Measurements from ENCODE around the gene RSBN1. TPM values are rescaled to one million over a fixed set of nuclear protein-coding genes. Genes with fewer than 3 reads are reported as not detected.

Gene RSBN1
- total RNA-seq, 1 experiment from 2014 or later, result 15.5 TPM

- ATAC-seq (no peak), DNase-seq (ENCODE audit: low spot score) (no peak)
- CTCF ChIA-PET, result no interaction called here
- POLR2A ChIA-PET, result no interaction called here
- H3K4me1 Mint-ChIP-seq, result peaks cover 23% of the 10 kb centered on the region
- H3K9me3 Mint-ChIP-seq, result no peaks in the 10 kb centered on the region
- no peak overlapping the region for H3K27ac Mint-ChIP-seq
- TF ChIP-seq RORB (CRISPR knock-in tag; IDR thresholded peaks at IDR 0.05) (no peak), FOXK1 (CRISPR knock-in tag; IDR thresholded peaks at IDR 0.05) (no peak), SP1 (CRISPR knock-in tag; conservative IDR thresholded peaks at IDR 0.05) (no peak), E2F1 (CRISPR knock-in tag; IDR thresholded peaks at IDR 0.05) (no peak), ZNF671 (CRISPR knock-in tag; IDR thresholded peaks at IDR 0.05) (no peak), CREM (CRISPR knock-in tag; IDR thresholded peaks at IDR 0.05) (no peak), SMAD4 (CRISPR knock-in tag; IDR thresholded peaks at IDR 0.05) (no peak), KAT7 (CRISPR knock-in tag; IDR thresholded peaks at IDR 0.05; ENCODE audit: borderline replicate concordance) (no peak), E2F4 (CRISPR knock-in tag; IDR thresholded peaks at IDR 0.05; ENCODE audit: borderline replicate concordance, low read depth) (no peak)
- TF ChIP-seq, protein P1, sequence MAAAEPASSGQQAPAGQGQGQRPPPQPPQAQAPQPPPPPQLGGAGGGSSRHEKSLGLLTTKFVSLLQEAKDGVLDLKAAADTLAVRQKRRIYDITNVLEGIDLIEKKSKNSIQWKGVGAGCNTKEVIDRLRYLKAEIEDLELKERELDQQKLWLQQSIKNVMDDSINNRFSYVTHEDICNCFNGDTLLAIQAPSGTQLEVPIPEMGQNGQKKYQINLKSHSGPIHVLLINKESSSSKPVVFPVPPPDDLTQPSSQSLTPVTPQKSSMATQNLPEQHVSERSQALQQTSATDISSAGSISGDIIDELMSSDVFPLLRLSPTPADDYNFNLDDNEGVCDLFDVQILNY (CRISPR knock-in tag; IDR thresholded peaks at IDR 0.05), result no peak
- no peaks in the 10 kb centered on the region for H3K27me3 Mint-ChIP-seq (ENCODE audit: low read depth)
- H3K36me3 Mint-ChIP-seq, result peaks cover 2% of the 10 kb centered on the region; the same call in 1 of the 2 replicates
- H3K4me3 Mint-ChIP-seq, result no peak overlapping the region
Measured at GRCh38 chr1:113784104-113784779, 28.0 kb downstream of the RSBN1 start.

DNA sequence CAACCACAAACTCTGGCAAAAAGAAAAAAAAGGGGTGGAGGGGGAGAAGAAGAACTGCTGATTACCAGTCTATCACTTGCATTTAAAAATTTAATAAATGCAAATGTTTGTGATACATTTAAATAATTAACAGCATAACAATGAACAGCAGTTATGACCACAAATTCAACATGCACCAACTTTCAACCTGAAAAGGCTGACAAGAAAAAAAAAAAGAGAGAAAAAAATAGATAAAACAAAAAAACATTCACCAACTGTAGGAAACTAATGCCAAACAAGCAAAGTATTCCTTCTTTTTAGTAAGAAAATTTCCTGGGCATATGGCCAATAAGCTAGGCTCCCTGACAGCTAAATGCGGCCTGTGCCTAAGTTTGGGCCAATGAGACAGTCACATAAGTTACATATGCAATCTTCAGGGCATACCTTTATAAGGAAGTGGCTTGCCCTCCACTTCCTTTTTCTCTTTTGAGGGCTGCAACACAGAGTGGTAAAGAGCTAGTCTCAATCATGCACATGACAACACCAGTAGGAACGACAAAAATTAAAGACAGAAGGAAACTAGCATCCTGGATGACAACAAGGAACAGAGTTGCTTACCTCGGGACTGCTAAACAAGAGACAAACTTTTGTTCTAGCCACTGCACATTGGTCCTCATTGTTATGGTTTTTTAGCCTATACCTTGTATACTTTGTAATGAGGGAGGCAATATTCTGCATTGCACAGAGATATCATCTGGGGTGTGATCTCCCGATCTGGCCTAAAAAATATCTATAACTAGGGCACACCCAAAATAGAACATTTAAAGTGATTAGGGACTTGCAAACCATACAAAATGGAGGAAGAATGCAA lies 28.8 kb downstream of the RSBN1 start:
- H3K4me1 Mint-ChIP-seq, result peaks cover 21% of the 10 kb centered on the region
- H3K27ac Mint-ChIP-seq, result 0 out of 2 replicates have a peak overlapping the region, but pooled peaks have one; percentile 14
- DNase-seq (ENCODE audit: low spot score) (no peak), ATAC-seq (no peak)
- H3K36me3 Mint-ChIP-seq, result peaks cover 6% of the 10 kb centered on the region
- ChIA-PET CTCF (no interaction called here), POLR2A (no interaction called here)
- H3K4me3 Mint-ChIP-seq, result no peak overlapping the region
- peaks cover 4% of the 10 kb centered on the region for H3K9me3 Mint-ChIP-seq
- no peaks in the 10 kb centered on the region for H3K27me3 Mint-ChIP-seq (ENCODE audit: low read depth)
- TF ChIP-seq, protein P2, sequence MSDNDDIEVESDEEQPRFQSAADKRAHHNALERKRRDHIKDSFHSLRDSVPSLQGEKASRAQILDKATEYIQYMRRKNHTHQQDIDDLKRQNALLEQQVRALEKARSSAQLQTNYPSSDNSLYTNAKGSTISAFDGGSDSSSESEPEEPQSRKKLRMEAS (CRISPR knock-in tag; IDR thresholded peaks at IDR 0.05), result no peak
- TF ChIP-seq CBFB (CRISPR knock-in tag; IDR thresholded peaks at IDR 0.05; ENCODE audit: low read depth), result no peak
- no peak for TF ChIP-seq SOX15 (CRISPR knock-in tag; IDR thresholded peaks at IDR 0.05)
- no peak for TF ChIP-seq ZNF121 (CRISPR knock-in tag; IDR thresholded peaks at IDR 0.05)
- no peak for TF ChIP-seq E2F4 (CRISPR knock-in tag; IDR thresholded peaks at IDR 0.05; ENCODE audit: borderline replicate concordance, low read depth)
- no peak for TF ChIP-seq MLX (CRISPR knock-in tag; IDR thresholded peaks at IDR 0.05)
- TF ChIP-seq STAT6 (CRISPR knock-in tag; conservative IDR thresholded peaks at IDR 0.05; ENCODE audit: low read depth), result no peak
- no peak for TF ChIP-seq ATF6 (CRISPR knock-in tag; IDR thresholded peaks at IDR 0.05)
- no peak for TF ChIP-seq ZSCAN18 (CRISPR knock-in tag; IDR thresholded peaks at IDR 0.05)
- no peak for TF ChIP-seq ZNF671 (CRISPR knock-in tag; IDR thresholded peaks at IDR 0.05)
- no peak for TF ChIP-seq ZNF396 (CRISPR knock-in tag; IDR thresholded peaks at IDR 0.05; ENCODE audit: borderline replicate concordance)
